GM18507 (cell line): ENCODE measurements around the gene RALGPS2.
"Not testable (repeated sequence)": the region's sequence is repeated elsewhere in the genome, so short reads cannot be mapped to it uniquely, and the experiment has no call there.

ENCODE experiments used
- DNase-seq: peaks from one replicate; pipeline ENCODE4 v3.0.0; 2011; ENCODE audit warnings: low read depth; ENCODE audit not compliant: insufficient read length; ENCODE audit errors: extremely low spot score
- FAIRE-seq: peaks from 2 replicates; lab custom pipeline; 2011; peaks lifted over from hg19 to GRCh38; lab: Jason Lieb, UNC

Gene RALGPS2

GRCh38 chr1:178754655-178755256, 29.7 kb downstream of the RALGPS2 start:
- FAIRE-seq, DNase-seq: not testable (repeated sequence)

- FAIRE-seq (peak; percentile 36), DNase-seq (no peak)
These were observed 43.4 kb downstream of the RALGPS2 start for GRCh38 chr1:178768423-178768822.

DNA sequence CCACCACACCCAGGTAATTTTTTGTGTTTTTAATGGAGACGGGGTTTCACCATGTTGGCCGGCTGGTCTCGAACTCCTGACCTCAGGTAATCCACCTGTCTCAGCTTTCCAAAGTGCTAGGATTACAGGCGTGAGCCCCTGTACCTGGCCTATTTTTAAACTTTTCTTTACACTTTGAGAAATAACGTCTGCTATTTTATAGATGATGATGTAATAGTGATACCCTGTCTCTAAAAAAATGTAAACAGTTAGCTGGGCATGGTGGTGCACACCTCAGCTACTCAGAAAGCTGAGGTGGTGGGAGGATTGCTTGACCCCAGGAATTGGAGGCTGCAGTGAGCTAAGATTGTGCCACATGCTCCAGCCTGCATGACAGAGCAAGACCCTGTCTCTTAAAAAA, 47.9 kb downstream of the RALGPS2 start:
- no peak for FAIRE-seq
- no peak for DNase-seq

DNA sequence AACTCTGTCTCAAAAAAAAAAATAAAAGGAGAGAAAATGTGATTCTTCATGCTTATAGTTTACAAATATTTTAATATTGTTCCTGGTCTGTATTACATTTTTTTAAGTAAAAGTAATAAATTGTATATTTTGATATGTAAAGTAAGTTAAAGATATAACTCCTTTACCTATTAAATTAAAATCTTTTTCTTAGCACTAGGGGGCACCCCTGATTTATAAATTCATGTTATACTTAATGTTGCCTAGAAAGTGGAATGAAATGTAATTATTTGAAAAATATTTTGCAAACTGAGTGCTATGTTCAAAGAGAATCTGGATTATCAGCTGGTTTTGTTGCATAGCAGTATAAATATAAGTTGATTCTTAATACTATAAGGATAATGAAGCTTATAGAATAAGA, 49.2 kb downstream of the RALGPS2 start:
- FAIRE-seq (no peak), DNase-seq (no peak)

GRCh38 chr1:178776553-178776952, 51.5 kb downstream of the RALGPS2 start:
- FAIRE-seq (no peak), DNase-seq (no peak)

GRCh38 chr1:178781533-178782330, 56.7 kb downstream of the RALGPS2 start:
- DNase-seq (no peak), FAIRE-seq (no peak)

DNA sequence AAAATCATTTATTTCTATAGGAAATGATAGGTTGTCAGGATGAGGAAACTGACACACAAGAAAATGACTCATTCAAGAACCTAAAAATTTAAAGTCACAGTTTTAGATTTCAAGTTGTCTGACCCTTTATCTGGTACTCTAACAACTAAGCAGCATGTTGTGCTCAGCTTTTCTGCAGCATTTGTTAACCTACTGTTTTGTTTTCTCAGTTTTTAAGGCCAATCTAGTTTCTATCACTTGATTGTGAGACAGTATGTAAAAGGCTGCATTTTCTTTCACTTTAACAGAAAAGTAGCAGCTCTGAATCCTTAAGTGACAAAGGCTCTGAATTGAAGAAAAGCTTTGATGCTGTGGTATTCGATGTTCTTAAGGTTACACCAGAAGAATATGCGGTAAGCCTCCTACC, 59.1 kb downstream of the RALGPS2 start:
- DNase-seq (no peak), FAIRE-seq (no peak)

- DNase-seq (no peak), FAIRE-seq (no peak)
These were observed 67.3 kb downstream of the RALGPS2 start for GRCh38 chr1:178792394-178792793.

DNA sequence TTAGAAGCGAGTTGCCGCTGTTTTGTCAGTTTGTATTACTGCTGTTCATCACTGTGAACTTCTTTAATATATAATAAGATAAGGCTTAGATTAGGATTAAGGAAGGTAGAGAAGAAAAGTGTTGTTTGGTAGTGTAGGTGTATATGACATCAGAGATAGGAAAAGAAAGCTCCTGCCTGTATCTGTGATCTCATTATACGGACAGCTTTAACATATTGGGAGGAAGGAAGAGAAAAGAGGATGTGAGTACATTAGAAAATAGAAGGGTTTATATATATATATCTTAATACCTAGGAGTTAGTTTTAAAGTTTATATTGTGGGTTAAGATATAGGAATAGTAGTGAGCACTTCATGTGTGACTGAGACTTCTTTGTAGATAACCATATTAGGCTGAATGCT, 71.0 kb downstream of the RALGPS2 start:
- DNase-seq = no peak
- FAIRE-seq = no peak

- DNase-seq = no peak
- FAIRE-seq = no peak
These were observed 72.5 kb downstream of the RALGPS2 start for GRCh38 chr1:178797590-178797989.

DNA sequence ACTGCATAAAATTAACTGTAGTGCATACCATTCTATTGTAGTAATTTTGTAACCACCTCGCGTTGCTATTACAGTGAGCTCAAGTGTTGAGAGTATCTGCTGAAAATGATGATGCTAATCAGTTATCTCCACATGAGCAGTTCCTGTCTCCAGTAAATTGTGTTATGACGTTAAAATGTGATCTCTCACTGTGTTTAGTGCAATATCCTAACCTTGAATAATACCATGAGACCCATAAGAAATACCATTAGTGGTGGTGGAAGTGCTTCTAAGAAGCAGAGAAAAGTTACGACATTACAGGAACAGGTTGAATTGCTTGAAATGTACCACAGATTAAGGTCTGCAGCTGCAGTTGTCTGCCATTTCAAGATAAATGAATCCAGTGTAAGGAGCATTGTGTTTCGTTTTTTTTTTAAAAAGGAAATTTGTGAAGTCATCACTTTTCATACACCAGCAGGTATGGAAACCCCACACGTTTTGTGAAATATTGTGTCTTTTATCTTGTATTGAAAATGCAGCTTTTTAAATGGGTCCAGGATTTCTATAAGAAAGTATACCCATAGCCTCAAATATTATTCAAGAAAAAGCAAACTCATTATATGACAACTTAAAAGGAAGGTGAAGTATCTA, 73.3 kb downstream of the RALGPS2 start:
- no peak for DNase-seq
- no peak for FAIRE-seq

- DNase-seq (no peak), FAIRE-seq (peak; percentile 21)
These were observed 77.8 kb downstream of the RALGPS2 start for GRCh38 chr1:178802873-178803272.

GRCh38 chr1:178806665-178807300, 81.7 kb downstream of the RALGPS2 start:
- no peak for DNase-seq
- FAIRE-seq = no peak

GRCh38 chr1:178808529-178808928, 83.5 kb downstream of the RALGPS2 start:
- DNase-seq (no peak), FAIRE-seq (no peak)

- FAIRE-seq = no peak
- no peak for DNase-seq
These were observed 85.5 kb downstream of the RALGPS2 start for GRCh38 chr1:178810585-178810984.

DNA sequence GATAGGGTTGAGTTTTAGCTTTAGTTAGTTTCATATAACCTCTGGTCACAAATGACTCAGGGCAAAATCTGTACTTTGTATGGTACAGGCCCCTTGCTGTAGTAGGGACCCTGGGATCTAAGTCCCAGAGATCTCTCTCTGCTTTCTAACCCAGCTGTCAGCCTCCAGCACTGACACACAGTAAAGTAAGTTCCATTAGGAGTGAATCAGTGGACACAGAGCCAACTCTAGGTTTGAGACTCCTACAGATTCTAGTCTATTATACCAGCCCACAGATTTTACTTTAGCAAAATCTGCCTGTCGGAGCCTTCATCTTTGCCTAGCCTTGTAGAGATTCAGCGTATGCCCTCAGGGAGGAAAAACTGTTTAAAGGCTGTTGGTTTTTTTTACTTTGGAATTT, 93.4 kb downstream of the RALGPS2 start:
- FAIRE-seq (no peak), DNase-seq (no peak)

GRCh38 chr1:178819123-178819522, 94.1 kb downstream of the RALGPS2 start:
- no peak for FAIRE-seq
- DNase-seq = no peak

GRCh38 chr1:178821134-178821866, 96.3 kb downstream of the RALGPS2 start:
- DNase-seq (no peak), FAIRE-seq (peak; percentile 12)

DNA sequence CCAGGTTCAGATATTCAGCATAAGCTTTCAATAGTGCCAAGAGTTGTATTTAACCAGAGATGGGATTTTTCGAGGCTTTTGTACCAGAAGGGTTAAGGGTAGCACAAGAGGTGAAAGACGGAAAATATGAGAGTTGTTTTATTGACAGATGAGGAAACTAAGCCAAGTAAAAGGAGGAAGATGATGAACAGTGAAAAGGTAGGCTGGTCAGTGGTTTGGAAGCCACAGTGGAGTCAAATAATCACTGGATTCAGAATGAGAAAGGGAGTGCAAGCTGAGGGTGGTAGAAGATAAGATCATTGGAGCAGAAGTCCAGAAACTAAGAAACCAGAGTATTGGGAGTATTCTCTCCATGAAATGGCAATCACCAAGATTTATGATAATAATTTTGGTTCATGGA, 100.1 kb downstream of the RALGPS2 start:
- DNase-seq (no peak), FAIRE-seq (no peak)

GRCh38 chr1:178844436-178844835, 119.4 kb downstream of the RALGPS2 start:
- DNase-seq = no peak
- FAIRE-seq = no peak
